Measurements from ENCODE around the gene RSPH6A.

DNA sequence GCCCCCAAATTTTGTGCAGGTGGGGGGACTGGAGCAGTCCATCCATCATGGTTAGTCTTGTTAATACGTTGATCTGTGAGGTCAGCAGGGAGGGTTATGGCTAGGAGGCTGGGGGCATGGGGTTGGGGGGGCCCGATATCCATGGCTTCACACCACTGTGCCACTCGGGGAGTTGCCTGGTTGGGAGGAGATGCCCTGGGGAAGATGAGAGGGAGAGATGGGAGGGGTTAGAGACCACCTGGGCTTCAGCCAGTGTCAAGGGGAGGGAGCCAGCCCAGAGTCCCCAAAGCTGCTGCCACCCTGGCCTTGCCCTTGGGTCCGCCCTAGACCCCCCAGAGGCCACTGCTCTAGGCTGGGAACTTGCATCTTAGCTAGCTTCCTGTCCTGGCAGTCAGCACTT lies 31.0 kb downstream of the RSPH6A start:
- TF ChIP-seq CREM (CRISPR knock-in tag; IDR thresholded peaks at IDR 0.05): no peak
- TF ChIP-seq, protein P1, sequence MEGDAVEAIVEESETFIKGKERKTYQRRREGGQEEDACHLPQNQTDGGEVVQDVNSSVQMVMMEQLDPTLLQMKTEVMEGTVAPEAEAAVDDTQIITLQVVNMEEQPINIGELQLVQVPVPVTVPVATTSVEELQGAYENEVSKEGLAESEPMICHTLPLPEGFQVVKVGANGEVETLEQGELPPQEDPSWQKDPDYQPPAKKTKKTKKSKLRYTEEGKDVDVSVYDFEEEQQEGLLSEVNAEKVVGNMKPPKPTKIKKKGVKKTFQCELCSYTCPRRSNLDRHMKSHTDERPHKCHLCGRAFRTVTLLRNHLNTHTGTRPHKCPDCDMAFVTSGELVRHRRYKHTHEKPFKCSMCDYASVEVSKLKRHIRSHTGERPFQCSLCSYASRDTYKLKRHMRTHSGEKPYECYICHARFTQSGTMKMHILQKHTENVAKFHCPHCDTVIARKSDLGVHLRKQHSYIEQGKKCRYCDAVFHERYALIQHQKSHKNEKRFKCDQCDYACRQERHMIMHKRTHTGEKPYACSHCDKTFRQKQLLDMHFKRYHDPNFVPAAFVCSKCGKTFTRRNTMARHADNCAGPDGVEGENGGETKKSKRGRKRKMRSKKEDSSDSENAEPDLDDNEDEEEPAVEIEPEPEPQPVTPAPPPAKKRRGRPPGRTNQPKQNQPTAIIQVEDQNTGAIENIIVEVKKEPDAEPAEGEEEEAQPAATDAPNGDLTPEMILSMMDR (IDR thresholded peaks at IDR 0.05): no peak
- TF ChIP-seq, protein P2, sequence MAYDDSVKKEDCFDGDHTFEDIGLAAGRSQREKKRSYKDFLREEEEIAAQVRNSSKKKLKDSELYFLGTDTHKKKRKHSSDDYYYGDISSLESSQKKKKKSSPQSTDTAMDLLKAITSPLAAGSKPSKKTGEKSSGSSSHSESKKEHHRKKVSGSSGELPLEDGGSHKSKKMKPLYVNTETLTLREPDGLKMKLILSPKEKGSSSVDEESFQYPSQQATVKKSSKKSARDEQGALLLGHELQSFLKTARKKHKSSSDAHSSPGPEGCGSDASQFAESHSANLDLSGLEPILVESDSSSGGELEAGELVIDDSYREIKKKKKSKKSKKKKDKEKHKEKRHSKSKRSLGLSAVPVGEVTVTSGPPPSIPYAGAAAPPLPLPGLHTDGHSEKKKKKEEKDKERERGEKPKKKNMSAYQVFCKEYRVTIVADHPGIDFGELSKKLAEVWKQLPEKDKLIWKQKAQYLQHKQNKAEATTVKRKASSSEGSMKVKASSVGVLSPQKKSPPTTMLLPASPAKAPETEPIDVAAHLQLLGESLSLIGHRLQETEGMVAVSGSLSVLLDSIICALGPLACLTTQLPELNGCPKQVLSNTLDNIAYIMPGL (CRISPR knock-in tag; IDR thresholded peaks at IDR 0.05): no peak
- TF ChIP-seq, protein P3, sequence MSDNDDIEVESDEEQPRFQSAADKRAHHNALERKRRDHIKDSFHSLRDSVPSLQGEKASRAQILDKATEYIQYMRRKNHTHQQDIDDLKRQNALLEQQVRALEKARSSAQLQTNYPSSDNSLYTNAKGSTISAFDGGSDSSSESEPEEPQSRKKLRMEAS (CRISPR knock-in tag; IDR thresholded peaks at IDR 0.05): no peak
- TF ChIP-seq PRRX2 (CRISPR knock-in tag; IDR thresholded peaks at IDR 0.05): no peak
- TF ChIP-seq NR2C2 (CRISPR knock-in tag; IDR thresholded peaks at IDR 0.05): no peak

All from WTC11 (cell line).